HepG2 (cell line): Measurements from ENCODE around the gene MCC. TPM values are rescaled to one million over a fixed set of nuclear protein-coding genes. Genes with fewer than 3 reads are reported as not detected.

ENCODE experiments used
- CAMTA2 ChIP-seq: sonication (generic); formaldehyde crosslinking; IDR thresholded peaks from 2 replicates; pipeline ENCODE4 v1.4.0; 2020; ENCODE audit warnings: mild to moderate bottlenecking, missing genetic modification reagents, borderline replicate concordance
- DDIT3 ChIP-seq: sonication (generic); formaldehyde crosslinking; IDR thresholded peaks from 2 replicates; pipeline ENCODE4 v1.4.0; 2020; ENCODE audit warnings: mild to moderate bottlenecking, missing genetic modification reagents
- ELF4 ChIP-seq: sonication (generic); formaldehyde crosslinking; IDR thresholded peaks from 2 replicates; pipeline ENCODE4 v1.5.0; 2020; ENCODE audit warnings: missing genetic modification reagents, mild to moderate bottlenecking, moderate library complexity, borderline replicate concordance
- EP300 ChIP-seq, 3 experiments: sonication (generic) in 1 of 3; formaldehyde crosslinking in 1 of 3; IDR thresholded peaks; 2 replicates each; pipeline versions ENCODE4 v1.5.1 to v1.6.1; 2011 to 2020; ENCODE audit warnings: low read depth in 2 of 3, low read length in 2 of 3, borderline replicate concordance in 1 of 3, improper control_type of control experiment in 1 of 3, mild to moderate bottlenecking in 1 of 3, missing genetic modification reagents in 1 of 3, moderate library complexity in 1 of 3
- FOSL2 ChIP-seq: sonication (generic); formaldehyde crosslinking; IDR thresholded peaks from 2 replicates; pipeline ENCODE4 v1.4.0; 2020; ENCODE audit warnings: missing genetic modification reagents
- GATAD2A ChIP-seq: IDR thresholded peaks from 2 replicates; pipeline ENCODE4 v1.6.1; 2016
- HNF4A ChIP-seq: sonication (generic); formaldehyde crosslinking; IDR thresholded peaks from 2 replicates; pipeline ENCODE4 v1.4.0; 2020; ENCODE audit warnings: missing genetic modification reagents
- MAF1 ChIP-seq: sonication (generic); formaldehyde crosslinking; IDR thresholded peaks from 2 replicates; pipeline ENCODE4 v1.5.0; 2020; ENCODE audit warnings: missing genetic modification reagents, borderline replicate concordance
- MAFK ChIP-seq, 2 experiments: IDR thresholded peaks in 1 of 2; conservative IDR thresholded peaks in 1 of 2; 2 replicates each; pipeline ENCODE4 v1.6.1; 2011; ENCODE audit warnings: improper control_type of control experiment in 2 of 2, low read length in 2 of 2
- NR2F1 ChIP-seq, 2 experiments: fragments of 450-650 bp in 1 of 2; formaldehyde crosslinking in 1 of 2; IDR thresholded peaks; 2 replicates each; pipeline versions ENCODE4 v1.5.0 to v1.6.1; 2016 to 2020; ENCODE audit warnings: mild to moderate bottlenecking in 1 of 2, missing compliant biosample characterization in 1 of 2, missing genetic modification reagents in 1 of 2, moderate library complexity in 1 of 2
- NR2F2 ChIP-seq: IDR thresholded peaks from 2 replicates; pipeline ENCODE4 v1.6.1; 2012; ENCODE audit warnings: low read depth, inconsistent platforms, borderline replicate concordance
- NR2F6 ChIP-seq, 2 experiments: IDR thresholded peaks; 2 replicates each; pipeline ENCODE4 v1.6.1; 2016; ENCODE audit warnings: antibody characterized with exemption in 1 of 2, mild to moderate bottlenecking in 1 of 2
- RARA ChIP-seq: IDR thresholded peaks from 2 replicates; pipeline ENCODE4 v1.6.1; 2016; ENCODE audit warnings: missing genetic modification reagents, missing compliant biosample characterization
- RFXAP ChIP-seq: sonication (generic); formaldehyde crosslinking; IDR thresholded peaks from 2 replicates; pipeline ENCODE4 v1.4.0; 2020; ENCODE audit warnings: missing genetic modification reagents, borderline replicate concordance
- THRA ChIP-seq: sonication (generic); formaldehyde crosslinking; IDR thresholded peaks from 2 replicates; pipeline ENCODE4 v1.4.0; 2020; ENCODE audit warnings: missing genetic modification reagents, borderline replicate concordance
- ZBTB43 ChIP-seq: sonication (generic); formaldehyde crosslinking; conservative IDR thresholded peaks from 2 replicates; pipeline ENCODE4 v1.4.0; 2020; ENCODE audit warnings: missing genetic modification reagents
- ZFP82 ChIP-seq: sonication (generic); formaldehyde crosslinking; IDR thresholded peaks from 2 replicates; pipeline ENCODE4 v1.5.1; 2020; ENCODE audit warnings: mild to moderate bottlenecking, missing genetic modification reagents, borderline replicate concordance
- ZNF576 ChIP-seq: sonication (generic); formaldehyde crosslinking; IDR thresholded peaks from 2 replicates; pipeline ENCODE4 v1.4.0; 2020; ENCODE audit warnings: mild to moderate bottlenecking, missing genetic modification reagents
- ZNF644 ChIP-seq: IDR thresholded peaks from 2 replicates; pipeline ENCODE4 v1.6.1; 2016; ENCODE audit warnings: low read depth
- ZNF646 ChIP-seq: sonication (generic); formaldehyde crosslinking; IDR thresholded peaks from 2 replicates; pipeline ENCODE4 v1.9.0; 2021; ENCODE audit warnings: mild to moderate bottlenecking, missing genetic modification reagents
- polyA plus RNA-seq, 8 experiments: library from polyadenylated mRNA; depleted of rRNA in 3 of 8; stranded (reverse) in 7 of 8; unstranded in 1 of 8; fragments of >200 nt; fragmentation: Illumina TruSeq in 4 of 8; extraction: Trizol in 4 of 8; gene quantifications; 2 replicates each; pipeline versions ENCODE4 v1.2.1 to v1.2.3, GENCODE V29; 2011 to 2016; ENCODE audit warnings: low read depth in 4 of 8, missing spikeins in 1 of 8, mixed read lengths in 1 of 8; ENCODE audit not compliant: insufficient read depth in 1 of 8
- total RNA-seq, 5 experiments: library from RNA; depleted of rRNA; stranded (reverse); fragments of >200 nt; fragmentation: Illumina TruSeq; extraction: Trizol; gene quantifications; 2 replicates each; pipeline ENCODE4 v1.2.3, GENCODE V29; 2016; ENCODE audit warnings: low read depth in 1 of 5

The MCC gene
- total and polyA plus RNA-seq, 2 of the 13 experiments (the other 11 are each of a cell fraction or from before 2014, with no cell fraction given) = 0.55 to 2.4 TPM

- no peak for TF ChIP-seq ZNF646 (CRISPR knock-in tag)
- TF ChIP-seq THRA (CRISPR knock-in tag) = peak; percentile 45; the same call in 1 of the 2 replicates
- no peak for TF ChIP-seq ZNF576 (CRISPR knock-in tag)
- TF ChIP-seq ZNF644 = peak; percentile 54; the same call in 1 of the 2 replicates
- TF ChIP-seq HNF4A (CRISPR knock-in tag) = peak; percentile 26; the same call in 1 of the 2 replicates
- TF ChIP-seq NR2F2 = 0 out of 2 replicates have a peak, but pooled peaks have one; percentile 25
- TF ChIP-seq MAF1 = no peak
- no peak for TF ChIP-seq DDIT3 (CRISPR knock-in tag)
- no peak for TF ChIP-seq CAMTA2 (CRISPR knock-in tag)
- TF ChIP-seq GATAD2A = 0 out of 2 replicates have a peak, but pooled peaks have one; percentile 19
- TF ChIP-seq ZBTB43 (CRISPR knock-in tag) = peak; percentile 97
- TF ChIP-seq NR2F1 (CRISPR knock-in tag; IDR thresholded peaks at IDR 0.05) = peak; percentile 38 to 67; a peak in 2 of 4 replicates
- TF ChIP-seq ELF4 (CRISPR knock-in tag) = no peak
- TF ChIP-seq RFXAP (CRISPR knock-in tag) = no peak
- peak; percentile 60 for TF ChIP-seq NR2F6 (IDR thresholded peaks at IDR 0.05)
- peak; percentile 62; the same call in 1 of the 2 replicates for TF ChIP-seq NR2F6 (CRISPR knock-in tag; IDR thresholded peaks at IDR 0.05)
- peak; percentile 64; the same call in 1 of the 2 replicates for TF ChIP-seq FOSL2 (CRISPR knock-in tag)
- TF ChIP-seq EP300 (IDR thresholded peaks at IDR 0.05; ENCODE audit: low read depth in 2 of 2, low read length in 2 of 2) = peak in 1 of 2 experiments; percentile 23; a peak in 1 of 4 replicates
- TF ChIP-seq EP300 (CRISPR knock-in tag; IDR thresholded peaks at IDR 0.05; ENCODE audit: borderline replicate concordance) = no peak
- no peak for TF ChIP-seq ZFP82
- peak; percentile 70 for TF ChIP-seq RARA
- TF ChIP-seq MAFK (conservative IDR thresholded peaks at IDR 0.05 in 1 of 2, IDR thresholded peaks at IDR 0.05 in 1 of 2; ENCODE audit: low read length in 2 of 2) = peak in 1 of 2 experiments; percentile 28; a peak in 1 of 4 replicates
Measured at GRCh38 chr5:113520429-113520828, 32.2 kb upstream of the MCC start (continued).
